ENCODE data around the gene SYT17. TPM values are rescaled to one million over a fixed set of nuclear protein-coding genes. Genes with fewer than 3 reads are reported as not detected.

Gene SYT17
- total RNA-seq, 1 experiment from 2014 or later, result not detected

DNA sequence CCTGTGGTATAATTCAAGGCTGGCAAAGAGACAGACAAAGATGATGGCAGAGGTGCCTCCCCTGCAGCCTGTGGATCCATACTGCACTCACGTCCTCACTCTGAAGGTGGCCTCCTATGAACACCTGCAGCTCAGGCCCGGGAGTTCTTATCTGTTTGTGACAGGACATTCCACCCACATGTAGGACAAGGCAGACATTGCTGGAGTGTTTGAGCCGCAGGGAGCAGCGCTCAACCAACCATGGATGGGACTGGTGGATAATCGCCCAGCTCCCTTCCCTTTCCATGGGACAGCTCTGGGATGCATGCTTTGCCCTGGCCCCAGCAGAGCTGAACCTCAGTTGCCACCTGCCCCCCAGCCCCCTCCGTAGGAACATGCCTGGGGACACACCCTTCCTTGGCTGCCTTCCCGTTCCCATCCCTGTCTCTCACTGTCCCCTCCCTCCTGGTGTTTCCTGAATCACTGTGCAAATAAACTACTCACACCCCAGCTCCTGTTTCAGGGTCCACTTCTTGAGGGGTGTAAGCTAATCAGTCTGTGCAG is 32.1 kb upstream of the SYT17 start:
- Histone ChIP-seq H3K4me3 (ENCODE audit: low read length) (no peak overlapping the region), H3K9me3 (ENCODE audit: low read length) (no peaks in the 10 kb centered on the region), H3K27me3 (ENCODE audit: low read length) (no peaks in the 10 kb centered on the region), H3K4me2 (ENCODE audit: low read depth, low read length, poor library complexity, severe bottlenecking) (no peak overlapping the region), H3K9ac (ENCODE audit: low read length) (no peak overlapping the region), H4K20me1 (ENCODE audit: insufficient read depth, low read depth, low read length) (no peaks in the 10 kb centered on the region), H2AFZ (ENCODE audit: low read length) (no peak overlapping the region), H3K27ac (ENCODE audit: low read length) (no peak overlapping the region), H3K79me2 (ENCODE audit: low read length) (no peaks in the 10 kb centered on the region), H3K36me3 (ENCODE audit: insufficient read depth, low read length) (no peaks in the 10 kb centered on the region), H3K9me2 (replicated peaks; ENCODE audit: insufficient read depth, low read length) (no peaks in the 10 kb centered on the region), H3K4me1 (ENCODE audit: low read length) (no peaks in the 10 kb centered on the region)
- DNase-seq, result no peak

DNA sequence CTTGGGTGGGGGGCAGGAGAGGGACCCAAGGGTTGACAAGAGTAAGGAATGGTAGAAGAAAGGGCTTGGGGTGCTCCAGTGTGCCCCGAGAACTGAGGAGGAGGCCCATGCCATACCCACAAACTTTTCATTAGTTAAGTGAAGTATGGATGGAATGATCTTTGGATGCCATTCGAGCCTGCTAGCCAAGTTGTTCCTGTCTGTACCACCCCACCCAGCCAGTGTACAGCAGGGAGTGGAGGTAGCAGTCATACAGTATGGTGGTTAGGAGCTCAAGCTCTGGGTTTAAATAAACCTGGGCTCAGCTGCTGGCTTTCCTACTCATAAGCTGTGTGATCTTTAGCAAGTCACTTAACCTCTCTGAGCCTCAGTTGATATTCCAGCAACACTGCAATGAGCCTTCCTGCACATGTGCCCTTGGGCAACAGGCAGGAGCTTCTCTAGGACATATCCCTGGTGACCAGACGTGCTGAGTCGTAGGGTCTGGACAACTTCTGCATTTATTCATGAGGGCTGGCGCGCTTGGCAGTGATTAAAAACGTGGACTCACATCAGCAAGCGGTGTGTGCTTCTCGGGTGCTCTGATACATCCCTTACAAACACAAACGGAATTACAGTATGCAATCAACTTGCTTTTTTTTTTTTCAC is 31.4 kb upstream of the SYT17 start:
- H3K4me3 ChIP-seq (ENCODE audit: low read length), result no peak overlapping the region
- no peaks in the 10 kb centered on the region for H3K36me3 ChIP-seq (ENCODE audit: insufficient read depth, low read length)
- H3K27me3 ChIP-seq (ENCODE audit: low read length), result no peaks in the 10 kb centered on the region
- no peak overlapping the region for H2AFZ ChIP-seq (ENCODE audit: low read length)
- H3K27ac ChIP-seq (ENCODE audit: low read length), result no peak overlapping the region
- no peaks in the 10 kb centered on the region for H3K9me3 ChIP-seq (ENCODE audit: low read length)
- H3K9ac ChIP-seq (ENCODE audit: low read length), result no peak overlapping the region
- no peak overlapping the region for H3K4me2 ChIP-seq (ENCODE audit: low read depth, low read length, poor library complexity, severe bottlenecking)
- no peaks in the 10 kb centered on the region for H3K79me2 ChIP-seq (ENCODE audit: low read length)
- H4K20me1 ChIP-seq (ENCODE audit: insufficient read depth, low read depth, low read length), result no peaks in the 10 kb centered on the region
- no peaks in the 10 kb centered on the region for H3K9me2 ChIP-seq (replicated peaks; ENCODE audit: insufficient read depth, low read length)
- no peak for DNase-seq
- H3K4me1 ChIP-seq (ENCODE audit: low read length), result no peaks in the 10 kb centered on the region

DNA sequence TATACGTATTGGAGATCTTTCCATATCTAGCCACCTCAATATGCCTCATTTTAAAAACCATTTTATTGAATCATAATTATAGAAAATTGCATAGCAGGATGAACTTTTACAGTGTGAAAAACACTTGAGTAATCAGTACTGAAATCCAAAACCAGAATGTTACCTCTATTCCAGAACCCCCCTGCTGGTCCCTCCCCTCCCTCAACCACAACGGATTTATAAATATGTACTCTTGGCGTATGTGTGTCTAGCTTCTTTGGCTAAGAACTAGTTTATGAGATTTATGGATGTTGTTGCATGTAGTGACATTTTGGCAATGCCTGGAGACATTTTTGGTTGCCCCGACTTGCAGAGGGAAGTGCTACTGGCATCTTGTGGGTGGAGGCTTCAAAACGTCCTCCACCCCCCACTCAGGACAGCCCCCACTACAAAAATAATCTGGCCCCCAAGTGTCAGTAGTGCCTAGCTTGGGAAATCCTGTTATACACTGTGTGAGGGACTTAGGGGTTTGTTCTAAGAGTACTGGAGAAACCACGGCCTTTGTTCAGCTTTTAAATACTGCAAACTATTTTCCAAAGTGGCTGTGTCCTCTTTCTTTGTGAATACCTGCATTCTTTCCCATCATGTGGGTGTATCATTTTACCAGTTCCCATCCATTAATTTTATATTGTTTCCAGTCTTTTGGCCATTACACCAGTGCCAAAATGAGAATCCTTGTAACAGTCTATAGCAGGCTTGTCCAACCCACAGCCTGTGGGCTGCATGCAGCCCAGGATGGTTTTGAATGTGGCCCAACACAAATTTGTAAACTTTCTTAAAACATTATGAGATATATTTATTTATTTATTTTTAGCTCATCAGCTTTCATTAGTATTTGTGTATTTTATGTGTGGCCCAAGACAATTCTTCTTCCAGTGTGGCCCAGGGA is 30.6 kb upstream of the SYT17 start:
- H3K9me3 ChIP-seq (ENCODE audit: low read length), result no peaks in the 10 kb centered on the region
- DNase-seq, result no peak
- H4K20me1 ChIP-seq (ENCODE audit: insufficient read depth, low read depth, low read length), result no peaks in the 10 kb centered on the region
- no peaks in the 10 kb centered on the region for H3K9me2 ChIP-seq (replicated peaks; ENCODE audit: insufficient read depth, low read length)
- no peak overlapping the region for H2AFZ ChIP-seq (ENCODE audit: low read length)
- no peaks in the 10 kb centered on the region for H3K36me3 ChIP-seq (ENCODE audit: insufficient read depth, low read length)
- H3K27ac ChIP-seq (ENCODE audit: low read length), result no peak overlapping the region
- no peaks in the 10 kb centered on the region for H3K27me3 ChIP-seq (ENCODE audit: low read length)
- no peaks in the 10 kb centered on the region for H3K4me1 ChIP-seq (ENCODE audit: low read length)
- no peak overlapping the region for H3K4me3 ChIP-seq (ENCODE audit: low read length)
- no peak overlapping the region for H3K4me2 ChIP-seq (ENCODE audit: low read depth, low read length, poor library complexity, severe bottlenecking)
- no peak overlapping the region for H3K9ac ChIP-seq (ENCODE audit: low read length)
- H3K79me2 ChIP-seq (ENCODE audit: low read length), result no peaks in the 10 kb centered on the region

- H3K4me1 ChIP-seq (ENCODE audit: low read length), result no peaks in the 10 kb centered on the region
- H3K9ac ChIP-seq (ENCODE audit: low read length), result no peak overlapping the region
- H3K4me3 ChIP-seq (ENCODE audit: low read length), result no peak overlapping the region
- H3K79me2 ChIP-seq (ENCODE audit: low read length), result no peaks in the 10 kb centered on the region
- H3K4me2 ChIP-seq (ENCODE audit: low read depth, low read length, poor library complexity, severe bottlenecking), result no peak overlapping the region
- no peaks in the 10 kb centered on the region for H3K36me3 ChIP-seq (ENCODE audit: insufficient read depth, low read length)
- no peaks in the 10 kb centered on the region for H3K9me2 ChIP-seq (replicated peaks; ENCODE audit: insufficient read depth, low read length)
- H3K27me3 ChIP-seq (ENCODE audit: low read length), result no peaks in the 10 kb centered on the region
- no peak overlapping the region for H3K27ac ChIP-seq (ENCODE audit: low read length)
- no peak overlapping the region for H2AFZ ChIP-seq (ENCODE audit: low read length)
- no peak for DNase-seq
- no peaks in the 10 kb centered on the region for H3K9me3 ChIP-seq (ENCODE audit: low read length)
- no peaks in the 10 kb centered on the region for H4K20me1 ChIP-seq (ENCODE audit: insufficient read depth, low read depth, low read length)
Measured at GRCh38 chr16:19138601-19139000, 29.4 kb upstream of the SYT17 start.

GRCh38 chr16:19139436-19140091 is 28.5 kb upstream of the SYT17 start:
- DNase-seq, result no peak
- Histone ChIP-seq H2AFZ (ENCODE audit: low read length) (no peak overlapping the region), H3K4me1 (ENCODE audit: low read length) (no peaks in the 10 kb centered on the region), H3K4me2 (ENCODE audit: low read depth, low read length, poor library complexity, severe bottlenecking) (no peak overlapping the region), H3K79me2 (ENCODE audit: low read length) (no peaks in the 10 kb centered on the region), H4K20me1 (ENCODE audit: insufficient read depth, low read depth, low read length) (no peaks in the 10 kb centered on the region), H3K4me3 (ENCODE audit: low read length) (no peak overlapping the region), H3K9me3 (ENCODE audit: low read length) (no peaks in the 10 kb centered on the region), H3K9me2 (replicated peaks; ENCODE audit: insufficient read depth, low read length) (no peaks in the 10 kb centered on the region), H3K36me3 (ENCODE audit: insufficient read depth, low read length) (no peaks in the 10 kb centered on the region), H3K27me3 (ENCODE audit: low read length) (no peaks in the 10 kb centered on the region), H3K27ac (ENCODE audit: low read length) (no peak overlapping the region), H3K9ac (ENCODE audit: low read length) (no peak overlapping the region)

- Histone ChIP-seq H3K4me1 (ENCODE audit: low read length) (no peaks in the 10 kb centered on the region), H3K4me3 (ENCODE audit: low read length) (no peak overlapping the region), H3K27me3 (ENCODE audit: low read length) (no peaks in the 10 kb centered on the region), H3K27ac (ENCODE audit: low read length) (no peak overlapping the region), H3K36me3 (ENCODE audit: insufficient read depth, low read length) (no peaks in the 10 kb centered on the region), H3K9me3 (ENCODE audit: low read length) (no peaks in the 10 kb centered on the region), H3K79me2 (ENCODE audit: low read length) (no peaks in the 10 kb centered on the region), H3K9ac (ENCODE audit: low read length) (no peak overlapping the region), H2AFZ (ENCODE audit: low read length) (no peak overlapping the region), H4K20me1 (ENCODE audit: insufficient read depth, low read depth, low read length) (no peaks in the 10 kb centered on the region), H3K4me2 (ENCODE audit: low read depth, low read length, poor library complexity, severe bottlenecking) (no peak overlapping the region), H3K9me2 (replicated peaks; ENCODE audit: insufficient read depth, low read length) (no peaks in the 10 kb centered on the region)
- DNase-seq, result no peak
Measured at GRCh38 chr16:19140396-19140795, 27.6 kb upstream of the SYT17 start.

GRCh38 chr16:19142939-19143598 is 25.0 kb upstream of the SYT17 start:
- Histone ChIP-seq H3K9me2 (replicated peaks; ENCODE audit: insufficient read depth, low read length) (no peaks in the 10 kb centered on the region), H3K36me3 (ENCODE audit: insufficient read depth, low read length) (no peaks in the 10 kb centered on the region), H3K27ac (ENCODE audit: low read length) (no peak overlapping the region), H3K27me3 (ENCODE audit: low read length) (no peaks in the 10 kb centered on the region), H3K79me2 (ENCODE audit: low read length) (no peaks in the 10 kb centered on the region), H3K9ac (ENCODE audit: low read length) (no peak overlapping the region), H4K20me1 (ENCODE audit: insufficient read depth, low read depth, low read length) (no peaks in the 10 kb centered on the region), H3K4me3 (ENCODE audit: low read length) (no peak overlapping the region), H3K4me2 (ENCODE audit: low read depth, low read length, poor library complexity, severe bottlenecking) (no peak overlapping the region), H3K9me3 (ENCODE audit: low read length) (no peaks in the 10 kb centered on the region), H3K4me1 (ENCODE audit: low read length) (no peaks in the 10 kb centered on the region), H2AFZ (ENCODE audit: low read length) (no peak overlapping the region)
- no peak for DNase-seq

GRCh38 chr16:19143599-19143956 is 24.5 kb upstream of the SYT17 start:
- H3K27me3 ChIP-seq (ENCODE audit: low read length), result no peaks in the 10 kb centered on the region
- no peaks in the 10 kb centered on the region for H4K20me1 ChIP-seq (ENCODE audit: insufficient read depth, low read depth, low read length)
- no peaks in the 10 kb centered on the region for H3K9me2 ChIP-seq (replicated peaks; ENCODE audit: insufficient read depth, low read length)
- no peaks in the 10 kb centered on the region for H3K9me3 ChIP-seq (ENCODE audit: low read length)
- DNase-seq, result no peak
- H3K4me2 ChIP-seq (ENCODE audit: low read depth, low read length, poor library complexity, severe bottlenecking), result no peak overlapping the region
- no peaks in the 10 kb centered on the region for H3K79me2 ChIP-seq (ENCODE audit: low read length)
- no peaks in the 10 kb centered on the region for H3K36me3 ChIP-seq (ENCODE audit: insufficient read depth, low read length)
- no peak overlapping the region for H3K4me3 ChIP-seq (ENCODE audit: low read length)
- H3K4me1 ChIP-seq (ENCODE audit: low read length), result no peaks in the 10 kb centered on the region
- no peak overlapping the region for H2AFZ ChIP-seq (ENCODE audit: low read length)
- H3K27ac ChIP-seq (ENCODE audit: low read length), result no peak overlapping the region
- no peak overlapping the region for H3K9ac ChIP-seq (ENCODE audit: low read length)
